Measurements from ENCODE around the gene MRE11.
"Not testable (repeated sequence)": the region's sequence is repeated elsewhere in the genome, so short reads cannot be mapped to it uniquely, and the experiment has no call there.

MRE11 gene

DNA sequence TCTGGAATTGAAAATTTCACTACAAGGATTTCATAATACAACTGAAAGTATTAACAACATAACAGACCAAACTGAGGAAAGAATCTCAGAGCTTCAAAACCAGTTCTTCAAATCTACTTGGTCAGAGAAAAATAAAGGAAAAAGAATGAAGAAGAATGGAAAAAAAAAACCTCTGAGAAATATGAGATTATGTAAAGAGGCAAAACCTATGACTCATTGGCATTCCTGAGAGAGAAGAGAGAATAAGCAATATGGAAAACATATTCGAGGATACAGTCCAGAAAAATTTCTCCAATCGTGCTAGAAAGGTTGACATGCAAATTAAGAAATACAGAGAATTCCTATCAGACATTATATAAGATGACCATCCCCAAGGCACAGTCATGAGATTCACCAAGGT is 69.0 kb downstream of the MRE11 start:
- no peak for DNase-seq

DNA sequence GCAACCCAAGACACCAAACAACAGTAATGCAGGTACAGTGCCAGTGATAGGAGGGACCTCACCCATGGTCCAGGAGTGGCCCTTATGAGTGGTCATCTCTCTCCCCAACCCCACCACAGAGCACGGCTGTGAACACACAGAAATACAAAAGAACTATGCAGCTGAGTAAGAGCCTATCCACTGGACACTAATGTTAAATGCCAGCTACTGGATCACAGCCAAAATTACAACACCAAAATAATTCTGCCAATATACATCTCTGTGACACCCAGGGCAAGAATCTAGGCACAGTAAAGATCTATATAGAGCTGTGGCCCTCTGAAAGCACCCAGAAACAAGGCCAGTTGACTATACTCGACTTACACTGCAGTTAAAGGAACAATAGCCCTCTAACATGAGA is 69.6 kb downstream of the MRE11 start:
- DNase-seq = no peak

DNA sequence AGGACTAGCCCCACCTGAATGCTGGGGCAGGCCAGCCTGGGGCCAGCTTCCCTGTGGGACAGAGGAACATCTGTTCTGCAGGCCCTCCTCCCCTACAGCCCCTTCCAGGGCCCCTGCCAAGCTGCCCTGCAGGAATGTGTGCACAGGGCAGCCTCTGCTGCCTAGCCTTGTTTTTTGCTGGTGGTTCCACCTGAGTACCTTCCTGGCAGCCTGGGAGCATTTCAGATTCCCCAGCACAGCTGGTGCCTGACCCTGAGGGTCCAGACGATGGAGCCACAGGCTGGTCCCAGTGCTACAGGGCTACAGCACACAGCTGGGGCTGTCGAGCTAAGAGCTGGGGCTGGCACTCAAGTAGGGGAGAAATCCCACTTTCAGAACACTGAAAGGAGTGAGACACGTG is 70.1 kb downstream of the MRE11 start:
- DNase-seq = no peak

DNA sequence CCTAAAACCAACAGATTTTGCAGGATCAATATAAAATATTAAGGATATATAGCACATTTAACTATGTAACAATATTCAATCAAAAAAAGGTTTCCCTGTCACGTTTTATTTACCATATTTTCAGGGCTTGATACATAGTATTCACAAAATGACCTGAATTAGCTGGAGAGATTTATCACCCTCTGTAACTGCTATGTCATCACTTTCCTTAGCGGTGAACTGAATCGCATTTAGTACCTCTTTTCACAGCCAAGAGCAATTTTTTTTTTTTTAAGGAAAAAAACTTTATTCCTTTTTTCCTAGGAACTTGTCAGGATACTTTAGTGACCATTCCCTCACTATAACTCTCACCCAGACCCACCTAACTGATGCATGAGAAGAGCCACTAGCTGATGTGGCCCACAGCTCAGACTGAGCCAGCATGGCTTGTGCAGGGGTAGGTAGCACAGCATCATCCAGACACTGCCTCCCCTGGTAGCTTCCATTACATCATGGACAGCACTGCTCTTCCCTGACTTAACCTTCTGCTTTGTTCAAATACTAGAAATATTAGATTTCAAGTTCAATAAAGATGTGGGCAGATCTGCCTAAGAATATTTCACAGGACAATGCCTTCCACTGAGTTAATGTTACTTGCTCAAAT is 75.4 kb downstream of the MRE11 start:
- no peak for DNase-seq

DNA sequence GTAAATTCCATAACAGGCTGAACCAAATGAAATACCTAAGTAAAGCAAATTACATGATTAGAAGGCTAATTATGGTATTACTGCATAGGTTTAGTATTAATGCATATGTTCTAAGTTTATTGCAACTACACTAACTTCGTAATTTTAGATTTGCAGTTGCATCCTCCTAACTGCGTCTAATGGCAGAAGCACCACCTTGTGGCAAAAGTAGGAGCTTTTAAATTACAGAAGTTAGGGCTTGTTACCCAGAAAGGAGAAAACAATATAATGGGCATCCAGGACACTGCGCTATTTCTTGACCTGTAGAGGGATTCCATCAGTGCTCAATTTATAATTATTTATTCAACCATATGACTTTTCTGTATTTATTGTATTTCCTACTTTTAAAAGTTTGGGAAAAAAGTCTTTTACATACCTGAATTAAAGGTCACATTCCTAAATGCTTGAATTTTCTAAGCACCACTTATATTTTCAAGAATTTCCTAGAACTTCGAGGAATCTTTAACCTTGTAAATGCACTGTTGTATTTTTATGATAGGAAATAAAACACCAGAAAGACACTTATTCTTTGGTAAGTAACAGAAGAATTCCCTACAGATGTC is 76.2 kb downstream of the MRE11 start:
- no peak for DNase-seq

DNA sequence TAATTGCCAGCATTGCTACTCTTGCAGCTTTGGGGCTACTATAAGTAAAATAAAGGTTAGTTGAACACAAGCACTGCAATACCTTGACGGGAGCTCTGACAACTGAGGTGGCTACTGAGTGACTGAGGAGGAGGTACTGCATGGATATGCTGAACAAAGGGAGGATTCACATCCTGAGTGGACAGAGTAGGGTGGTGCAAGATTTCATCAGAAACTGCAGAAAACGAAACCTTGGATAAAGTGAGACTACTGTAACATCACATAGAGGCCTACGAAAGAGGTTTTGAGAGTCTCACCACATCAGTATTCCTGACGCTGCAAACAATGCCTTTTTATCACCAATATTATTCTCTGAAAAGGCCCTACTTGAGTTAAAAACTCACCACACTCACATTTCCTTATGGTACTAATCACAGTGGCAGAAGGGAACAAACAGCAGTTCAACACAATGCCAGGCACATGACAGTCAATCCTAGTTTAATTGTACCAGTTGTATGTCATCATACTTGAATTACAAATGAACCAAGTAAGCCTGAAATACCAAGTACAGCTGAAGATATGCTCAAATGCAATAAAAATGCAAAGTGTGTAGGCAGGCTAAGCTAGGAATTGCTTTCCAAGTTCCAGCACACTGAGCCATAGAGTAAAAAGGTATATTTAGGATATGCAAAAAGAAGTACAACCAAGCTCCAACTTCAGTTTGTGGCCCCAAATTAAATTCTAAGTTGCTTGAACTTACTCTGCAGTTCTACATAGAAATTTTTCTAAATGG is 88.4 kb downstream of the MRE11 start:
- DNase-seq = no peak

DNA sequence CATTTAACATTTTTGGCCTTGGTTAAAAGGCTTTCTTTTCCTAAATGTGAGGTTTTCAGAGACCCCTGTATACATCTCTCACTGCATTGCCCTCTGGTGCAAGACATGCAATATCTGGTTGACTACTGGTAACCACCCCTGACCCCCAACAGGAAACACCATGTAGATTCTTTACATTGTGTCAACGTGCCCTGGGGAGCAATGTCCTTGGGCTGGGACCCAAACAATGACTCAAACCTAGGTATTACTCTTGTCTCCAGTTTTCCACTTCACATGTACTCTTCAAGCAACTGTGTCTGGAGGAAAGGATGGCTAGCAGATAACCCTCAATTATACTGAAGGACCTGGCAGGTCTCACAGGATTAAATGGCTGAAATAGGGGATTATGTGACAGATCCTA is 91.3 kb downstream of the MRE11 start:
- DNase-seq = no peak

DNA sequence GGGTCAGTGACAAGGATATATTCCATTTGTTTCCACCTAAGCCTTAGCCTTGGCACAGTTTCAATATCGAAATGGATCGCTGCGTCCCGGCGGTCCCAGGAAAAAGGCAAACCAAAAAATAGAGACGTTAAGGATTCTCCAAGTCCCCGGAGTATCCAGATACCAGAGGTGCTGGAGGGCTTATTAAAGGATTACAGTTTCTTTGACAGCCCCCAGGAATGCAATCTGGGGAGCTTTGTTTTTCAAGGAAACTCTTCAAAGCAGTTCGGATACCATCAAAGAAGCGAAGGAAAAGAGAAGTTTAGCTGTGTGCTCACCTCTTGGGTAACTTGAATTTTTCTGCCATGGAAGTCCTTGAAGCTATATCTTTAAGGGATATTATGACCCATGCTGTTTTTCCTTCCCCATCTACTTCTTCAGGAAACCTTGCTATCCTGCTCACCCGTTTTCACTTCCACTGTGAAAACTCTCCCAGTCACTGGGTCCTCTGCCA is 91.8 kb downstream of the MRE11 start:
- DNase-seq = no peak

DNA sequence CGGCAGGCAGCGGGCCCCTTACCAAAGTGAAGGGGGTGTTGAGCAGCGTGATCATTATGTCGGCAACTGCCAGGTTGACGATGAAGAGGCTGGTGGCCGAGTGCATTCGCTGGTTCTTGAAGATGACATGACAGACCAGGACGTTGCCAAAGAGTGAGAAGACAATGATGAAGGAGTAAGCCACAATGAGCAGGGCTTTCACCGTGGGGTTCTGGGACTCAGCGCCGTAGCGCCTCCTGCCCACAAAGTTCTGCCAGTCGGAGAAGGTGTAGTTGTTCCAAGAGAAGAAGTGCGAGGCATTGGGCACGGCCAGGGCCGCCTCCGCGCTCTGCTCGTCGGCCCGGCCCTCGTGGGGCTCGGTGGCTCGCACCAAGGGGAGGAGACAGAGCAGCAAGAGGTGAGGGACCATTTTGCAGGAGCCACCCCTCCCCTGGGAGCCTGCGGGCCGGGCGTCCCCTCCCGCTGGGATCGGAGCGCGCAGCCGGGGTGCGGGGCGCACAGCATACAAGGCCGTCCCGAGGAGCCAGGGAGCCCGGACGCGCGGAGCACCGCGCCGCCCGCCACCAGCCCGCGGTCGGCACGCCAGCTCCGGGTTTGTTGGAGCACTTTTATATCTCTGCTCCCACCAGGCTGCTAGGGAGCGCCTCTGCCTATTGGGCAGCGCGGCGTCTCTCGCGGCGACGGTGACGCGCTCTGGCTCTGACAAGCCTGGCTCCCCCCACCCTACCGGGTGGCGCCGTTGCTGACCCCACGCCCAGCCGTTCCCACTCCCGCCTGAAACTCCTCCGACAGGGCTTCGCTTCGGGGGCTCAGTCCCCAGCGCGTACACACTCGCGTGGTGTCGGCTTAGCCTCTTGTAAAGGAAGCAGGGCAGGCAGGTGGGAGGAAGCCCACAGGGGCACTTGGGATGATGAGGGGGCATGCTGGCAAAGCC is 92.5 kb downstream of the MRE11 start, which contains the start of gene GPR83:
TSS of gene GPR83 (minus strand) at position 581 of the 934 bp plus-strand sequence. CDS start at position 409, 172 bp downstream.
- peak in 8 of 56 donors; percentile 3 to 45 (median 20) for DNase-seq

DNA sequence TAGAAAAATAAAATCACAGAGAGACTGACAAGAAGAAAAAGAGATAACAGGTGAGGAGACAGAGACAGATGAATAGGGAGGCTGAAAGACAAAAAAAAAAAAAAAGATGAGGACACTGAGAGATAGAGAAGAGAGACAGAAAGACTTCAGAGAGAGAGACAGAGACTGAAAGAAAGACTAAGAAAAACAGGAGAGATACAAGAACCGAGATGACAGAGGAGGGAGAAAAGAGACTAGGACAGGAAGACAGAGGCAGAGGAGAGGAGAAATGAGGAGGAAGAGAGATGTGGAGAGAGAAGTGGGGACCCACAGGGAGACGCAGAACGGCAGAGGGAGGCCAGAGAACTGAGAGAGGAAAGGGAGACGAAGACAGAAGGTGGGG is 93.2 kb downstream of the MRE11 start:
- no peak for DNase-seq

DNA sequence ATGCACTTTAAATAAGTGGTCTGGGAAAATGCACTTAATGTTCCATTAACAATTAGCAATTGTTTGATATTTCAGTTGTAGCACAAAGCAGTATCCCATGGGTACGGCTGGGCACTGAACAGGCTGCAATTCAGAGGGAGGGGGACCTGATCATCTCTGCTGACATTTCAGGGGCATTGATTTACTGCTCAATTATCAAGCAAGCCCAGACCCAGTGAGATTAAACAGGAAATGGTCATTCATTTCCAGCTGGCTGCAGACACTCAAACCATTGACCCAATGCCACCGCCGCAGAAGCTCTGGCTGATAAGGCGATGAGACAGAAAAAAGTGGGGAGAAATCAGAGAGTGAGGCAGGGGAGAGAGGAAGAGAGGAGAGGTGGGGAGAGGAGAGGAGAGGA is 93.6 kb downstream of the MRE11 start:
- DNase-seq = no peak

DNA sequence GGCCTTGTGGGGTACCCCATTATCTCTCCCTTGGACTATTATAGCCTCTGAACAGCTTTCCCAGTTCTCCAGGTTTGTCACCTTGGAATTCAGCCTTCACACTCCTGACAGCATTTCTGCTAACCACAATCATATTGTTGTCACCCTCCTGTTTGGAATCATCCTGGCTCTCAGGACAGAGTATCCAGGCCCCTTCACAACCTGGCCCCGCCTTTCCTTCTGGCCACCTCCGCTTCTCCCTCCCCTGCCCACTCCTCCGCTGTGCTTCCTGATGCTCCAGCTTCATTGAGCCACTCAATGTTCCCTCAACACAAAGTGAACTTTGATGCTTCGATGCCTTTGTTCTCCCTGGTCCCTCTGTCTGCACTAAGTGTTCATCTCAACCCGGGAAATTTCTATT is 95.5 kb downstream of the MRE11 start:
- DNase-seq = no peak

DNA sequence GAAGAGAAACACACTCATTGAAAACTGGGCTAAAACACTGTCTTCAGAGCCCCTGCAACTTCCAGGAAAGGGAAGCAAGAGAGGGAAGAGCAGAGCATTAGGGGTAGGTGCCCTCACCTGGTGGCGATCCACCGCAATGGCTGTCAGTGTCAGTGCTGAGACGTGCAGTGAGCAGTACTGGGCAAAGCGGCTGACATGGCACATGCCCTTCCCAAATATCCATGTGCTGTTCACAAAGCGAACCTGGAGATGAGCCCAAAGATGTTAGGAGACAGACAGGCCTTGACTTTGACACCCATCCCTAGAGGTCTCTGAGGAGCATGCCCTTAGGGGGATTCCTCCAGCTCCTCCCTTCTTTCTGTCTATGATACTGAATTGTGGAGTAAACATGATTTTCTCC is 97.4 kb downstream of the MRE11 start:
- DNase-seq = no peak

DNA sequence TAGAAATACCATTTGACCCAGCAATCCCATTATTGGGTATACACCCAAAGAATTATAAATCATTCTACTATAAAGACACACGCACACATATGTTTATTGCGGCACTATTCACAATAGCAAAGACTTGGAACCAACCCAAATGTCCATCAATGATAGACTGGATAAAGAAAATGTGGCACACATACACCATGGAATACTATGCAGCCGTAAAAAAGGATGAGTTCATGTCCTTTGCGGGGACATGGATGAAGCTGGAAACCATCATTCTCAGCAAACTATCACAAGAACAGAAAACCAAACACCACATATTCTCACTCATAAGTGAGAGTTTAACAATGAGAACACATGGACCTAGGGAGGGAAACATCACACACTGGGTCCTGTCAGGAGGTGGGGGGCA is 101.7 kb downstream of the MRE11 start:
- DNase-seq = not testable (repeated sequence)

DNA sequence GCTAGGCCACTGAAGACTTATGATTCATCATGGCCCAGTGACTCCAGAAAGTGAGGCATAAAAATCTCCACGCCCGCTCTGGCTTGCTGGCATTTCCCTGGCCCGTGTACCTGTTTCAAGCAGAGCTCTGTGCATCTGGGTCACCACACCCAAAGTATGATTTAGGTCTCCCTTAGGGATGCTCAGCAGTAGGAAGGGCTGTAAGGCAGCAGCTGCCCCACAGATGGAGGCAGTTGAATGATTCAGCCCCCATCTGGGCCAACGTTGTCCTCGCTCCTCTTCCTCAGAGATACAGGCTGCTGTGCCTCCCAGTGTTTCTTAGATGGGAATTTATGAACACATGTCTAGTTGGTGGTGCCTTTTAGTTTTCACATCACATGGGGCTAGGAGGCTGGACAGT is 114.0 kb downstream of the MRE11 start:
- DNase-seq = no peak

DNA sequence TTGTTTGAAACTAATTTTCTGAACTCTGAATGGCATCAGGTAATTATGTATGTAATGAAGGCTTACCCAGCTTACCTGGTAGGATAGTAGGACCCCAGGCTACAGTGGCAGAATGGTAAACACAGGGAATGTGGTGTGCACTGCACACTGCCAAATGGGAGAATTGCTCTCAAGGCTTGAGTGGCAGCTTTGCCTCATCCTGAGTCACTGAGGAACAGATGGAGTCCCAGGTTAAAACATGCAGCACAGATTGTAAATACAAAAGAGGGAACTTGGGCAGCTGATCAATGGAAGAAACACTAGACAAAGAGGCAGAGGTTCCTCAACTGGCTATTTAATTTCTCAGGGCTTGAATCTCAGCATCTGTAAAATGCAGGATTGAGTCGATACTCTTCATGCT is 116.8 kb downstream of the MRE11 start:
- DNase-seq = no peak

DNA sequence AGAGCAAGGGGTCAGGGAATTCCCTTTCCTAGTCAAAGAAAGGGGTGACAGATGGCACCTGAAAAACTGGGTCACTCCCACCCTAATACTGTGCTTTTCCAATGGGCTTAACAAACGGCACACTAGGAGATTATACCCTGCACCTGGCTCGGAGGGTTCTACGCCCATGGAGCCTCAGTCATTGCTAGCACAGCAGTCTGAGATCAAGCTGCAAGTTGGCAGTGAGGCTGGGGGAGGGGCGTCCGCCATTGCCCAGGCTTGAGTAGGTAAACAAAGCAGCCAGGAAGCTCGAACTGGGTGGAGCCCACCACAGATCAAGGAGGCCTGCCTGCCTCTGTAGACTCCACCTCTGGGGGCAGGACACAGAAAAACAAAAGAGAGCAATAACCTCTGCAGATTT is 123.1 kb downstream of the MRE11 start:
- DNase-seq = not testable (repeated sequence)
